Prostate gland (tissue), 2 donors: ENCODE data around the gene DTHD1.

Source experiments
- POLR2A ChIP-seq: fragments of 450-650 bp; IDR thresholded peaks from one replicate; pipeline ENCODE4 v1.6.1; 2016; ENCODE audit warnings: antibody characterized with exemption, mild to moderate bottlenecking
- TF ChIP-seq, protein P1 (sequence below), 4 experiments: fragments of 200-600 bp in 2 of 4; fragments of 450-650 bp in 2 of 4; sonication (generic) in 2 of 4; IDR thresholded peaks; 1 replicate in 3 of 4; 2 replicates in 1 of 4; pipeline ENCODE4 v1.5.1; 2016 to 2019; ENCODE audit warnings: antibody characterized with exemption in 4 of 4, mild to moderate bottlenecking in 2 of 4, moderate library complexity in 2 of 4

DNA sequence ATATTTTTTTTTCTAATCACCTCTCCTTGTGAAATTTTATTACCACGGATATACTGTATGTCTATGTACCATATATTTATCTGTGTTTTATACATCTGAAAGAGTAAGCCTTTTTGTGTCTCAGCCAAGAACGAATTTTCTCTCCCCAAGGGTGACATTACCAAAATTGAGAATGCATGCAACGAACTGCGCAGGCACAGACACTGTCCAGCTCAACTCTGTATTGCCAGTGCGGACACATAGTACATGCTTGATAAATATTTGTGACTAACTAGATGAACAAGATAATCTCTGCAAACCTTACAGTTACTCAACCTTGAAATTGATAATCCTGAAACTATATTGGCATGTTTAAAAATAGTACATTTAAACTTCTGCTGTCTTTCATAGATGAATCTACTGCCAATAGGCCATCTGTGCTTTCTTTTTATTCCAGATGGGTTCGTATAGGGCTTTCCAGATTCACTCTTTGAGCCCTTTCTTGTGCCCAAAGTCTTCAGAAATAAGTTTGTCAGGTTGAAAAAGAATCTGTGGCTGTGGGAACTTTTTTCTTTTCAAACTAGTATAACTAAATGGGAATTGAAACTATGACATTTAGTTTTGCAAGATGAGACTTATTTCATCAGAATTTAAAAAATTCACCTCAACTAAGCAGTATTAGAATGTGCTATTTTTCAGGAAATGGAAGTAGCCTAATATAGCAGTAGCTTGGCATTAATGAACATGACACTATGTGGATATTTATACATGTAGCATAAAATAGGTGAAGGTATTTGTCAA, 38.9 kb downstream of the DTHD1 start:
- TF ChIP-seq, protein P1, sequence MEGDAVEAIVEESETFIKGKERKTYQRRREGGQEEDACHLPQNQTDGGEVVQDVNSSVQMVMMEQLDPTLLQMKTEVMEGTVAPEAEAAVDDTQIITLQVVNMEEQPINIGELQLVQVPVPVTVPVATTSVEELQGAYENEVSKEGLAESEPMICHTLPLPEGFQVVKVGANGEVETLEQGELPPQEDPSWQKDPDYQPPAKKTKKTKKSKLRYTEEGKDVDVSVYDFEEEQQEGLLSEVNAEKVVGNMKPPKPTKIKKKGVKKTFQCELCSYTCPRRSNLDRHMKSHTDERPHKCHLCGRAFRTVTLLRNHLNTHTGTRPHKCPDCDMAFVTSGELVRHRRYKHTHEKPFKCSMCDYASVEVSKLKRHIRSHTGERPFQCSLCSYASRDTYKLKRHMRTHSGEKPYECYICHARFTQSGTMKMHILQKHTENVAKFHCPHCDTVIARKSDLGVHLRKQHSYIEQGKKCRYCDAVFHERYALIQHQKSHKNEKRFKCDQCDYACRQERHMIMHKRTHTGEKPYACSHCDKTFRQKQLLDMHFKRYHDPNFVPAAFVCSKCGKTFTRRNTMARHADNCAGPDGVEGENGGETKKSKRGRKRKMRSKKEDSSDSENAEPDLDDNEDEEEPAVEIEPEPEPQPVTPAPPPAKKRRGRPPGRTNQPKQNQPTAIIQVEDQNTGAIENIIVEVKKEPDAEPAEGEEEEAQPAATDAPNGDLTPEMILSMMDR (IDR thresholded peaks at IDR 0.05), result no peak
- no peak for TF ChIP-seq POLR2A
